Adrenal gland (tissue), 12 donors: ENCODE results near the gene NCKAP5. TPM values are rescaled to one million over a fixed set of nuclear protein-coding genes. Genes with fewer than 3 reads are reported as not detected.

ENCODE experiments used
- DNase-seq, 7 donors: peaks; one replicate each; pipeline ENCODE4 v3.0.0-alpha.2; 2019 to 2020
- H3K27ac ChIP-seq, 5 donors: fragments of 200-600 bp; sonication (generic) in 4 of 5; 1 replicate in 3 of 5; 2 replicates in 2 of 5; pipeline versions ENCODE4 v1.5.1 to v1.8.0; 2016 to 2020; ENCODE audit warnings: mild to moderate bottlenecking in 1 of 5
- H3K27me3 ChIP-seq: fragments of 200-600 bp; 2 replicates; pipeline ENCODE4 v1.8.0; 2021
- H3K36me3 ChIP-seq, 2 donors: fragments of 200-600 bp; replicated peaks in 1 of 2; 1 replicate in 1 of 2; 2 replicates in 1 of 2; pipeline versions ENCODE4 v1.5.1 to v1.8.0; 2018 to 2022
- H3K4me1 ChIP-seq, 2 donors: fragments of 200-600 bp; replicated peaks in 1 of 2; 1 replicate in 1 of 2; 2 replicates in 1 of 2; pipeline versions ENCODE4 v1.5.1 to v1.8.0; 2018 to 2021
- H3K4me3 ChIP-seq, 4 donors: fragments of 200-600 bp; sonication (generic) in 3 of 4; one replicate each; pipeline ENCODE4 v1.5.1; 2016 to 2018
- H3K9me3 ChIP-seq, 3 donors: fragments of 200-600 bp; sonication (generic) in 1 of 3; replicated peaks in 1 of 3; 1 replicate in 2 of 3; 2 replicates in 1 of 3; pipeline versions ENCODE4 v1.5.1 to v1.8.0; 2016 to 2021
- CTCF ChIP-seq, 6 experiments: fragments of 450-650 bp in 4 of 6; fragments of 200-600 bp in 2 of 6; sonication (generic) in 1 of 6; IDR thresholded peaks; 1 replicate in 5 of 6; 2 replicates in 1 of 6; pipeline versions ENCODE4 v1.5.1 to v1.8.0; 2016 to 2021; ENCODE audit warnings: antibody characterized with exemption in 6 of 6, mild to moderate bottlenecking in 2 of 6, moderate library complexity in 1 of 6
- POLR2A ChIP-seq, 2 donors: fragments of 450-650 bp; IDR thresholded peaks; one replicate each; pipeline ENCODE4 v1.6.1; 2017; ENCODE audit warnings: antibody characterized with exemption in 2 of 2, mild to moderate bottlenecking in 2 of 2, moderate library complexity in 1 of 2
- WGBS, 4 donors: extraction: QIAGEN DNeasy Blood & Tissue Kit in 2 of 4; methylation state at CpG; one replicate each; pipeline versions ENCODE4 v1.1.5 to v1.1.7; 2013 to 2017; 5-methylcytosine and 5-hydroxymethylcytosine counted together
- intact Hi-C, 2 donors: fragments of 100-400 bp; cut with DNase I; formaldehyde crosslinking; loops; one replicate each; pipeline versions ENCODE4 v1.14.1 to v1.15.0; 2022 to 2023
- polyA plus RNA-seq, 3 donors: library from polyadenylated mRNA; stranded (reverse); fragments of 200-250 nt in 2 of 3; fragments of 350-450 nt in 1 of 3; fragmentation: Illumina TruSeq in 1 of 3; extraction: RNeasy Lipid Tissue Mini Kit (QIAGEN cat#74804) in 1 of 3; gene quantifications; one replicate each; pipeline ENCODE4 v1.2.3, GENCODE V29; 2013 to 2014
- total RNA-seq, 9 donors: library from RNA; depleted of rRNA in 4 of 9; stranded (reverse); fragments of >200 nt in 4 of 9; fragments of 120-200 nt in 1 of 9; fragmentation: NEBNext Ultra II Directional in 1 of 9; extraction: Animal tissue kit (Norgen Biotek cat#: 25700) in 1 of 9; gene quantifications; one replicate each; pipeline versions ENCODE4 v1.1.0 to v1.2.4, GENCODE V29; 2013 to 2023
- donor health status: healthy with polysubstance abuse.
- donor health status: Bipolar disorder and iron deficiency.
- donor health status: DM: yes; HTN: yes; CAD: no.
- donor health status: DM: no; HTN: no; CAD: no.
- donor health status: DM: no; HTN: no; CAD: no.
- donor health status: DM: yes; HTN: yes; CAD: no.

The NCKAP5 gene
- total and polyA plus RNA-seq, 12 donors = 0.06 to 3.1 (median 1.1) TPM

DNA sequence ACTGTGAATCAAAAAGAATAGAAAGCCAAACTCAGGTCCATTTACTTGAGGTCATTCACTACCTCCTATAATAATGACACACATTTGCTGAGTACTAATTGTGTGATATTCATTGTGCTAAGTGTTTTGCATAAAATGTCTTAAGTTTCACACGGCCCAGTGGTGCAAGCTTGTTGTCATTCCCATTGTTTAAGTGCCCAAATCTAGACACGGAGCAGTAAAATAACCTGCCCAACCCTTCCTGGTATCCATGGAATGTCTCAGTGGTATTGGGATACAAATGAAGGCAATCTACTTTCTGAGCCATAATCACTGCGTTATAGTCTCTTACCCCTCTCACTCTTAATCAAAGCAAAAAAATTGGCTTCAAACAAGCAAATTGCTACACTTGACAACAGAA lies 233.3 kb downstream of the NCKAP5 start:
- DNase-seq = no peak
- WGBS, 4 donors = 58 to 71% (median 63%) methylated on average over 3 of the region's 3 CpGs
- Histone ChIP-seq H3K4me1 (no peaks in the 10 kb centered on the region), H3K9me3 (no peaks in the 10 kb centered on the region), H3K27me3 (no peaks in the 10 kb centered on the region), H3K4me3 (no peak overlapping the region), H3K27ac (no peak overlapping the region), H3K36me3 (no peaks in the 10 kb centered on the region)
- intact Hi-C loops = no loop called here
- TF ChIP-seq POLR2A (IDR thresholded peaks at IDR 0.05) (no peak), CTCF (IDR thresholded peaks at IDR 0.05) (no peak)

DNA sequence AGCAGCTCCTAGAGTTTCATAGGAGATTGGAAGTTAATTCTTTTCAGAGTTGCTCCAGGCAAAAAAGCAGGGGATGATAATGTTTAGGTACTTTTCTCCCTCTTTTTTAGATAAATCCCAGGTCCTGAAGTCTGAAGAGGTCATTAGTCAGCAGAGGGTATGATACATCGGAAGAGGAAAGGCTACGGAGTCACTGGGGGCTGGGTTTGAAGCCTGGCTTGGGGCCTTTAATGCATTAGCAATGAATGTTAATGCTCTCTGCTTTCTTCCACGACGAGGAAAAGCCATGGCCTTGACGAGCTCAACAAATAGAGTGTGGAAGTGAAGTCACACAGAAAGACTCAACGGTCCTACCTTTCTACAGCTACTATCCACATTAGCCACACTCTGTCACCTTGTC lies 235.1 kb downstream of the NCKAP5 start:
- 59 to 72% (median 64%) methylated on average over 6 of the region's 6 CpGs for WGBS, 4 donors
- intact Hi-C loops = no loop called here
- TF ChIP-seq POLR2A (IDR thresholded peaks at IDR 0.05) (no peak), CTCF (IDR thresholded peaks at IDR 0.05) (no peak)
- H3K27me3 ChIP-seq = no peaks in the 10 kb centered on the region
- H3K27ac ChIP-seq = no peak overlapping the region
- no peak for DNase-seq
- no peak overlapping the region for H3K4me3 ChIP-seq
- no peaks in the 10 kb centered on the region for H3K4me1 ChIP-seq
- no peaks in the 10 kb centered on the region for H3K9me3 ChIP-seq
- H3K36me3 ChIP-seq = no peaks in the 10 kb centered on the region

GRCh38 chr2:133331436-133331835 lies 236.8 kb downstream of the NCKAP5 start:
- Histone ChIP-seq H3K4me1 (no peaks in the 10 kb centered on the region), H3K27ac (no peak overlapping the region), H3K4me3 (no peak overlapping the region), H3K36me3 (no peaks in the 10 kb centered on the region), H3K27me3 (no peaks in the 10 kb centered on the region), H3K9me3 (no peaks in the 10 kb centered on the region)
- peak in 1 of 7 donors; percentile 67 for DNase-seq
- no peak for TF ChIP-seq POLR2A (IDR thresholded peaks at IDR 0.05)
- TF ChIP-seq CTCF (IDR thresholded peaks at IDR 0.05) = no peak
- intact Hi-C loops = no loop called here
- 70 to 80% (median 72%) methylated on average over 5 to 6 of the region's 6 CpGs for WGBS, 4 donors

- Histone ChIP-seq H3K27ac (no peak overlapping the region), H3K4me1 (no peaks in the 10 kb centered on the region), H3K27me3 (no peaks in the 10 kb centered on the region), H3K36me3 (no peaks in the 10 kb centered on the region), H3K4me3 (no peak overlapping the region), H3K9me3 (no peaks in the 10 kb centered on the region)
- 76 to 80% (median 78%) methylated on average over 7 of the region's 7 CpGs for WGBS, 4 donors
- no peak for DNase-seq
- intact Hi-C loops = no loop called here
- TF ChIP-seq POLR2A (IDR thresholded peaks at IDR 0.05) = no peak
- no peak for TF ChIP-seq CTCF (IDR thresholded peaks at IDR 0.05)
Observed at GRCh38 chr2:133326652-133327397, 241.4 kb downstream of the NCKAP5 start.
